NCI-H446 (cell line): ENCODE results near the gene HELZ.
"Not testable (repeated sequence)": the region's sequence is repeated elsewhere in the genome, so short reads cannot be mapped to it uniquely, and the experiment has no call there.

Source experiments
- DNase-seq, 2 experiments: peaks; one replicate each; lab custom pipeline; 2025; lab: John Stamatoyannopoulos, UW

Gene HELZ

GRCh38 chr17:67245073-67245693 is at the start of gene HELZ:
Gene HELZ, minus strand, starts transcription at chr17:67245196. Its CDS starts 26,392 bp downstream, at chr17:67218804.
- peak; percentile 57 to 78 for DNase-seq

GRCh38 chr17:67293251-67294203 is 48.5 kb upstream of the HELZ start:
- DNase-seq = peak in 1 of 2 experiments; percentile 24

GRCh38 chr17:67290711-67291291 is 45.8 kb upstream of the HELZ start:
- no peak for DNase-seq

- DNase-seq = no peak
Observed at GRCh38 chr17:67290244-67290643, 45.2 kb upstream of the HELZ start.

- peak; percentile 68 to 90 for DNase-seq
Observed at GRCh38 chr17:67289181-67289876, 44.3 kb upstream of the HELZ start.

GRCh38 chr17:67286826-67287225 is 41.8 kb upstream of the HELZ start:
- DNase-seq = not testable (repeated sequence)

- DNase-seq = no peak
Observed at GRCh38 chr17:67285360-67285759, 40.4 kb upstream of the HELZ start.

- DNase-seq = no peak
Observed at GRCh38 chr17:67283731-67284516, 38.9 kb upstream of the HELZ start.

GRCh38 chr17:67281743-67282142 is 36.7 kb upstream of the HELZ start:
- peak in 1 of 2 experiments; percentile 15 for DNase-seq

GRCh38 chr17:67281053-67281452 is 36.1 kb upstream of the HELZ start:
- DNase-seq = peak in 1 of 2 experiments; percentile 17

GRCh38 chr17:67280279-67280678 is 35.3 kb upstream of the HELZ start:
- DNase-seq = peak; percentile 82 to 87

GRCh38 chr17:67279115-67279514 is 34.1 kb upstream of the HELZ start:
- DNase-seq = no peak

GRCh38 chr17:67278363-67278762 is 33.4 kb upstream of the HELZ start:
- no peak for DNase-seq

GRCh38 chr17:67276075-67276474 is 31.1 kb upstream of the HELZ start:
- peak in 1 of 2 experiments; percentile 10 for DNase-seq

- no peak for DNase-seq
Observed at GRCh38 chr17:67274466-67274865, 29.5 kb upstream of the HELZ start.

- DNase-seq = no peak
Observed at GRCh38 chr17:67273900-67274299, 28.9 kb upstream of the HELZ start.

- no peak for DNase-seq
Observed at GRCh38 chr17:67272312-67273047, 27.5 kb upstream of the HELZ start.

- not testable (repeated sequence) for DNase-seq
Observed at GRCh38 chr17:67271187-67271586, 26.2 kb upstream of the HELZ start.

- no peak for DNase-seq
Observed at GRCh38 chr17:67270416-67270815, 25.4 kb upstream of the HELZ start.

- no peak for DNase-seq
Observed at GRCh38 chr17:67266496-67266895, 21.5 kb upstream of the HELZ start.
